Neural progenitor cell (in vitro differentiated cells): Measurements from ENCODE around the gene PDCD1LG2.

Experiments used
- CTCF ChIP-seq: fragments of 200-600 bp; sonication (generic); IDR thresholded peaks from 2 replicates; pipeline ENCODE4 v1.5.1; 2017; ENCODE audit warnings: antibody characterized with exemption, mild to moderate bottlenecking
- EZH2 ChIP-seq: fragments of 200-600 bp; sonication (generic); IDR thresholded peaks from 2 replicates; pipeline ENCODE4 v1.6.1; 2017; ENCODE audit warnings: antibody characterized with exemption, mild to moderate bottlenecking, moderate library complexity

GRCh38 chr9:5518937-5519319 lies 8.6 kb downstream of the PDCD1LG2 start:
- no peak for TF ChIP-seq CTCF
- TF ChIP-seq EZH2, result no peak
